HEK293T (cell line): ENCODE data around the gene PSD2.

ENCODE experiments used
- ARNT ChIP-seq: fragments of 450-650 bp; IDR thresholded peaks from 2 replicates; pipeline ENCODE4 v1.6.1; 2017; ENCODE audit warnings: mild to moderate bottlenecking
- BHLHE40 ChIP-seq: fragments of 450-650 bp; IDR thresholded peaks from 2 replicates; pipeline ENCODE4 v1.6.1; 2016; ENCODE audit warnings: mild to moderate bottlenecking, moderate library complexity, borderline replicate concordance
- CTBP1 ChIP-seq: fragments of 450-650 bp; IDR thresholded peaks from 2 replicates; pipeline ENCODE4 v1.6.1; 2016; ENCODE audit warnings: borderline replicate concordance
- FOXK2 ChIP-seq: fragments of 450-650 bp; IDR thresholded peaks from 2 replicates; pipeline ENCODE4 v1.6.1; 2016; ENCODE audit warnings: mild to moderate bottlenecking
- FOXM1 ChIP-seq: fragments of 450-650 bp; IDR thresholded peaks from 2 replicates; pipeline ENCODE4 v1.6.1; 2017; ENCODE audit warnings: mild to moderate bottlenecking, borderline replicate concordance
- ZNF384 ChIP-seq: fragments of 450-650 bp; IDR thresholded peaks from 2 replicates; pipeline ENCODE4 v1.6.1; 2016

- TF ChIP-seq ARNT (no peak), ZNF384 (no peak), FOXM1 (no peak), FOXK2 (no peak), BHLHE40 (no peak), CTBP1 (no peak)
Observed at GRCh38 chr5:139772089-139772791, 23.4 kb upstream of the PSD2 start.
